Progenitor cell of endocrine pancreas (in vitro differentiated cells): Measurements from ENCODE around the gene MTO1. TPM values are rescaled to one million over a fixed set of nuclear protein-coding genes. Genes with fewer than 3 reads are reported as not detected.

Source experiments
- DNase-seq: peaks from one replicate; pipeline ENCODE4 v3.0.0; 2021; ENCODE audit warnings: low spot score; ENCODE audit not compliant: unreplicated experiment
- H3K27ac Mint-ChIP-seq: 2 replicates; pipeline ENCODE4 v1.8.0; 2021; ENCODE audit warnings: mild to moderate bottlenecking, moderate library complexity, mixed read lengths
- H3K27me3 Mint-ChIP-seq: 2 replicates; pipeline ENCODE4 v1.8.0; 2021; ENCODE audit warnings: mixed read lengths
- H3K36me3 Mint-ChIP-seq: 2 replicates; pipeline ENCODE4 v1.8.0; 2022; ENCODE audit warnings: mixed read lengths; ENCODE audit not compliant: insufficient read depth
- H3K4me1 Mint-ChIP-seq: 2 replicates; pipeline ENCODE4 v1.8.0; 2021; ENCODE audit warnings: low read depth, mixed read lengths
- H3K4me3 Mint-ChIP-seq: 2 replicates; pipeline ENCODE4 v1.8.0; 2021; ENCODE audit warnings: low read depth, mild to moderate bottlenecking, moderate library complexity, mixed read lengths
- H3K9me3 Mint-ChIP-seq: 2 replicates; pipeline ENCODE4 v1.8.0; 2021; ENCODE audit warnings: low read depth, mixed read lengths
- total RNA-seq: library from RNA; stranded (reverse); gene quantifications from 2 replicates; pipeline ENCODE4 v1.2.1, GENCODE V29; 2021
- TF ChIP-seq, protein P1 (sequence below): fragments of 200-600 bp; sonication (generic); IDR thresholded peaks from one replicate; pipeline ENCODE4 v1.5.0; 2021; ENCODE audit warnings: antibody characterized with exemption, mild to moderate bottlenecking; ENCODE audit not compliant: unreplicated experiment

MTO1 gene
- total RNA-seq, 1 donor from 2014 or later: 27.5 TPM

DNA sequence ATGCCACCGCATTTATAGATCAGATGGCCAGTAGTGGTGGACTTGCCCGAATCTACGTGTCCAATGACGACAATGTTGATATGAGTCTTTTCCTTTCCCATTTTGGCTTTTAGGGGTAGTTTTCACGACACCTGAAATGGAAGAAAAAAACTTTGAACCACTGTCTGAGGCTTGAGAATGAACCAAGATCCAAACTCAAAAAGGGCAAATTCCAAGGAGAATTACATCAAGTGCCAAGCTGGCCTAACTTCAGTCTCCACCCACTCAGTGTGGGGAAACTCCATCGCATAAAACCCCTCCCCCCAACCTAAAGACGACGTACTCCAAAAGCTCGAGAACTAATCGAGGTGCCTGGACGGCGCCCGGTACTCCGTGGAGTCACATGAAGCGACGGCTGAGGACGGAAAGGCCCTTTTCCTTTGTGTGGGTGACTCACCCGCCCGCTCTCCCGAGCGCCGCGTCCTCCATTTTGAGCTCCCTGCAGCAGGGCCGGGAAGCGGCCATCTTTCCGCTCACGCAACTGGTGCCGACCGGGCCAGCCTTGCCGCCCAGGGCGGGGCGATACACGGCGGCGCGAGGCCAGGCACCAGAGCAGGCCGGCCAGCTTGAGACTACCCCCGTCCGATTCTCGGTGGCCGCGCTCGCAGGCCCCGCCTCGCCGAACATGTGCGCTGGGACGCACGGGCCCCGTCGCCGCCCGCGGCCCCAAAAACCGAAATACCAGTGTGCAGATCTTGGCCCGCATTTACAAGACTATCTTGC, 58.6 kb downstream of the MTO1 start:
- TF ChIP-seq, protein P1, sequence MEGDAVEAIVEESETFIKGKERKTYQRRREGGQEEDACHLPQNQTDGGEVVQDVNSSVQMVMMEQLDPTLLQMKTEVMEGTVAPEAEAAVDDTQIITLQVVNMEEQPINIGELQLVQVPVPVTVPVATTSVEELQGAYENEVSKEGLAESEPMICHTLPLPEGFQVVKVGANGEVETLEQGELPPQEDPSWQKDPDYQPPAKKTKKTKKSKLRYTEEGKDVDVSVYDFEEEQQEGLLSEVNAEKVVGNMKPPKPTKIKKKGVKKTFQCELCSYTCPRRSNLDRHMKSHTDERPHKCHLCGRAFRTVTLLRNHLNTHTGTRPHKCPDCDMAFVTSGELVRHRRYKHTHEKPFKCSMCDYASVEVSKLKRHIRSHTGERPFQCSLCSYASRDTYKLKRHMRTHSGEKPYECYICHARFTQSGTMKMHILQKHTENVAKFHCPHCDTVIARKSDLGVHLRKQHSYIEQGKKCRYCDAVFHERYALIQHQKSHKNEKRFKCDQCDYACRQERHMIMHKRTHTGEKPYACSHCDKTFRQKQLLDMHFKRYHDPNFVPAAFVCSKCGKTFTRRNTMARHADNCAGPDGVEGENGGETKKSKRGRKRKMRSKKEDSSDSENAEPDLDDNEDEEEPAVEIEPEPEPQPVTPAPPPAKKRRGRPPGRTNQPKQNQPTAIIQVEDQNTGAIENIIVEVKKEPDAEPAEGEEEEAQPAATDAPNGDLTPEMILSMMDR: no peak
- DNase-seq: peak; percentile 39
- Mint-ChIP-seq H3K27ac (peak overlapping the region; percentile 100), H3K4me1 (peaks cover 34% of the 10 kb centered on the region), H3K36me3 (peaks cover 46% of the 10 kb centered on the region), H3K27me3 (no peaks in the 10 kb centered on the region), H3K9me3 (no peaks in the 10 kb centered on the region), H3K4me3 (peak overlapping the region; percentile 99)

DNA sequence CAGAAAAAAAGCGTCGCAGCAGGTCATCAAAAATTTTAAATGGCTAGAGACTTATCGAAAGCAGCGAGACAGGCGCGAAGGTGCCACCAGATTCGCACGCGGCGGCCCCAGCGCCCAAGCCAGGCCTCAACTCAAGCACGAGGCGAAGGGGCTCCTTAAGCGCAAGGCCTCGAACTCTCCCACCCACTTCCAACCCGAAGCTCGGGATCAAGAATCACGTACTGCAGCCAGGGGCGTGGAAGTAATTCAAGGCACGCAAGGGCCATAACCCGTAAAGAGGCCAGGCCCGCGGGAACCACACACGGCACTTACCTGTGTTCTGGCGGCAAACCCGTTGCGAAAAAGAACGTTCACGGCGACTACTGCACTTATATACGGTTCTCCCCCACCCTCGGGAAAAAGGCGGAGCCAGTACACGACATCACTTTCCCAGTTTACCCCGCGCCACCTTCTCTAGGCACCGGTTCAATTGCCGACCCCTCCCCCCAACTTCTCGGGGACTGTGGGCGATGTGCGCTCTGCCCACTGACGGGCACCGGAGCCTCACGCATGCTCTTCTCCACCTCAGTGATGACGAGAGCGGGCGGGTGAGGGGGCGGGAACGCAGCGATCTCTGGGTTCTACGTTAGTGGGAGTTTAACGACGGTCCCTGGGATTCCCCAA, 59.3 kb downstream of the MTO1 start, which contains the start of gene EEF1A1:
Gene EEF1A1, minus strand, starts transcription at position 345 of the 663 bp plus-strand sequence. CDS start 1,006 bp downstream, outside the sequence.
- H3K27ac Mint-ChIP-seq: peak within 1 kb of the TSS; percentile 100
- H3K27me3 Mint-ChIP-seq: no peaks in the 10 kb centered on the region
- H3K36me3 Mint-ChIP-seq: peaks cover 41% of the 10 kb centered on the region
- peak; percentile 98 for DNase-seq
- no peaks in the 10 kb centered on the region for H3K9me3 Mint-ChIP-seq
- peak within 1 kb of the TSS; percentile 99 for H3K4me3 Mint-ChIP-seq
- TF ChIP-seq, protein P1: no peak
- H3K4me1 Mint-ChIP-seq: peaks cover 31% of the 10 kb centered on the region

DNA sequence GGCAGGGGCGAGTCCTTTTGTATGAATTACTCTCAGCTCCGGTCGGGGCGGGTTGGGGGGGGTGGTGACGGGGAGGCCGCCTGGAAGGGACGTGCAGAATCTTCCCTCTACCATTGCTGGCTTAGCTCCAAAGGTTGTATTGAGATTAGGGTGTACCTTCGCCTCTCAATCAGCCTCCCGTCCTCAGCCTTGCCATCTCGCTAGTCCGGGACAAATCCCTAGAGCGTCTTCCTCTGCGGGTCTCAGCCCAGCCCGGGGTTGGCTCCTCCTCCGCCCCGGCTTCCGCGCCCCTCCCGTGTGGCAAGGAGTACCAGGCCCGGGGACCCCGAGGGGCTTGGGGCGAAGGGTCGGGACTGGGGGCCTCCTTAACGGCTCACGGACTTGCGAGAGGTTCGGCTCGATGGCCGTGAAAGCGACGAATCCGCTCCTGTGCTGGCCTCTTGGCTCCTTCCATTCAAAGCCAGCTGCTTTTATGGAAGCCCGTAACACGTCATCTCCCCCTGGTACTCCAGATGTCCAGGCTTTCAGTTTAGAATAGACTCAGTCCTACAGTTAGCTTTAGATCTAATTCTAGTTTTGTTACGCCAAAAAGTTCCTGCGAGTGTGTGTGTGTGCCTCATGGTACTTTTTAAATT, 59.9 kb downstream of the MTO1 start:
- Mint-ChIP-seq H3K36me3 (peaks cover 35% of the 10 kb centered on the region), H3K27ac (peak overlapping the region; percentile 100), H3K4me1 (peaks cover 26% of the 10 kb centered on the region), H3K4me3 (peak overlapping the region; percentile 99), H3K27me3 (no peaks in the 10 kb centered on the region), H3K9me3 (no peaks in the 10 kb centered on the region)
- peak; percentile 58 for DNase-seq
- TF ChIP-seq, protein P1: no peak

DNA sequence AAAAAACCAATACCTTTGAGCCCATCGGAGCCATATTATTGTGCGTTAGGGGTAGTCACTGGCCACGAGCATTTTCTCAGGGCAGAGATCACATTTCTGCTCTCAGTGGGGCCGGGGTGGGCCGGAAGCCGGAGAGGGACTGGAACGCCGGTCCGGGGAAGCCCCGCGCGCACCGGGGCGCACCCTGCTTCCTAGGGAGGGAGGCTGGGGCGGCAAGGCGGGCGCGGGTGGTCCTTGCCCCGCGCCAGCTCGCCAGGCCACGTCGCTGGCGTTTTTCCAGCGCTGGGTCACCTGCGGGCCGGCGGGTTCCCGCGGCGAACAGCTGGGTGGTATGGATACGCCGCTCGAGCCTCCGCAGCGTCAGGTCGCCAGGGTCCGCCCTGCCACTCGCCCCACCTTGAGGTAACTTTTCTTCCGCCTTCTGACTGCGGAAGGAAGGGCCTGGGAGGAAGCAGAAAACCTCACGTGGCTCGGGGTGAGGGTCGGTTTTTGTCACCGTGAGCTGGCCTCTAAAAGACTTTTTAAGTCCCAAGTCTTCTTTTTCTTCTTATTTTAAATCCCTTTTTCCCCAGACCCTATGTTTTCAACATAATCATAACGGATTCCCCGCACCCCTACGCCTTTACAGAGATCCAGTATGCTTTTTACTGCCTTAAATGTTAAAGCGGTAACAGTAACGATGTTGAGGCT, 62.0 kb downstream of the MTO1 start:
- H3K27me3 Mint-ChIP-seq: peaks cover 2% of the 10 kb centered on the region
- TF ChIP-seq, protein P1: no peak
- H3K4me3 Mint-ChIP-seq: peak overlapping the region; percentile 69
- DNase-seq: peak; percentile 18
- peaks cover 21% of the 10 kb centered on the region for H3K36me3 Mint-ChIP-seq
- peaks cover 11% of the 10 kb centered on the region for H3K4me1 Mint-ChIP-seq
- peak overlapping the region; percentile 84 for H3K27ac Mint-ChIP-seq
- no peaks in the 10 kb centered on the region for H3K9me3 Mint-ChIP-seq
